C4-2B (cell line): ENCODE results near the gene LCN9.

Experiments used
- ZFX ChIP-seq: fragments of 450-650 bp; IDR thresholded peaks from 2 replicates; pipeline ENCODE4 v1.6.1; 2017
- TF ChIP-seq, protein P1 (sequence below): fragments of 450-650 bp; conservative IDR thresholded peaks from 2 replicates; pipeline ENCODE4 v1.5.1; 2017; ENCODE audit warnings: mild to moderate bottlenecking

DNA sequence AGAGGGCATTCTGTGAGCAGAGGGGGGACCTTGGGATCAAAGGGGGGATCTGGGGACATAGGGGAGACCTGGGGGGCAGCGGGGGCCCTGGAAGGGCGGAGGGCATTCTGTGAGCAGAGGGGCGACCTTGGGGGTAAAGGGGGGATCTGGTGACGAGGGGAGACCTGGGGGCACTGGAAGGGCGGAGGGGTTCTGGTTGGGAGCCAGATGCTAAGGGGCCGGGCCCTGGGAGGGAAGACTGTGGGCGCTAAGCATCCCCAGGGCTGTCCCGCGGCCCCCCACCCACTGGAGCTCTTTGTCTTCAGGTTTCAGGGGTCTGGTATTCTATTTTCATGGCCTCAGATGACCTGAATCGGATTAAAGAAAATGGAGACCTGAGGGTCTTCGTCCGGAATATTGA lies 748 bp downstream of the LCN9 start:
- TF ChIP-seq, protein P1, sequence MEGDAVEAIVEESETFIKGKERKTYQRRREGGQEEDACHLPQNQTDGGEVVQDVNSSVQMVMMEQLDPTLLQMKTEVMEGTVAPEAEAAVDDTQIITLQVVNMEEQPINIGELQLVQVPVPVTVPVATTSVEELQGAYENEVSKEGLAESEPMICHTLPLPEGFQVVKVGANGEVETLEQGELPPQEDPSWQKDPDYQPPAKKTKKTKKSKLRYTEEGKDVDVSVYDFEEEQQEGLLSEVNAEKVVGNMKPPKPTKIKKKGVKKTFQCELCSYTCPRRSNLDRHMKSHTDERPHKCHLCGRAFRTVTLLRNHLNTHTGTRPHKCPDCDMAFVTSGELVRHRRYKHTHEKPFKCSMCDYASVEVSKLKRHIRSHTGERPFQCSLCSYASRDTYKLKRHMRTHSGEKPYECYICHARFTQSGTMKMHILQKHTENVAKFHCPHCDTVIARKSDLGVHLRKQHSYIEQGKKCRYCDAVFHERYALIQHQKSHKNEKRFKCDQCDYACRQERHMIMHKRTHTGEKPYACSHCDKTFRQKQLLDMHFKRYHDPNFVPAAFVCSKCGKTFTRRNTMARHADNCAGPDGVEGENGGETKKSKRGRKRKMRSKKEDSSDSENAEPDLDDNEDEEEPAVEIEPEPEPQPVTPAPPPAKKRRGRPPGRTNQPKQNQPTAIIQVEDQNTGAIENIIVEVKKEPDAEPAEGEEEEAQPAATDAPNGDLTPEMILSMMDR: no peak
- TF ChIP-seq ZFX: no peak
